Prostate gland (tissue), 2 donors: ENCODE results near the gene GRIN1. TPM values are rescaled to one million over a fixed set of nuclear protein-coding genes. Genes with fewer than 3 reads are reported as not detected.

Experiments
- DNase-seq: peaks from one replicate; pipeline ENCODE4 v3.0.0-alpha.2; 2019; ENCODE audit warnings: low spot score
- H3K27ac ChIP-seq, 2 donors: fragments of 200-600 bp; sonication (generic); 2 replicates each; pipeline ENCODE4 v1.5.1; 2017 to 2019
- H3K27me3 ChIP-seq: fragments of 200-600 bp; sonication (generic); replicated peaks from 2 replicates; pipeline ENCODE4 v1.5.1; 2019; ENCODE audit not compliant: insufficient read depth
- H3K36me3 ChIP-seq, 2 donors: fragments of 200-600 bp; sonication (generic); 1 replicate in 1 of 2; 2 replicates in 1 of 2; pipeline versions ENCODE4 v1.5.1 to v1.8.1; 2017 to 2019
- H3K4me1 ChIP-seq: fragments of 200-600 bp; sonication (generic); replicated peaks from 2 replicates; pipeline ENCODE4 v1.5.1; 2019
- H3K4me3 ChIP-seq, 2 donors: fragments of 200-600 bp; sonication (generic); 2 replicates each; pipeline ENCODE4 v1.5.1; 2017 to 2019
- H3K9me3 ChIP-seq: fragments of 200-600 bp; sonication (generic); 2 replicates; pipeline ENCODE4 v1.5.1; 2017
- CTCF ChIP-seq, 4 experiments: fragments of 200-600 bp in 2 of 4; fragments of 450-650 bp in 2 of 4; sonication (generic) in 2 of 4; IDR thresholded peaks; 1 replicate in 3 of 4; 2 replicates in 1 of 4; pipeline ENCODE4 v1.5.1; 2016 to 2019; ENCODE audit warnings: antibody characterized with exemption in 4 of 4, mild to moderate bottlenecking in 2 of 4, moderate library complexity in 2 of 4
- POLR2A ChIP-seq: fragments of 450-650 bp; IDR thresholded peaks from one replicate; pipeline ENCODE4 v1.6.1; 2016; ENCODE audit warnings: antibody characterized with exemption, mild to moderate bottlenecking
- POLR2AphosphoS5 ChIP-seq: sonication (generic); formaldehyde crosslinking; IDR thresholded peaks from one replicate; pipeline ENCODE4 v1.6.1; 2017; ENCODE audit warnings: antibody characterized with exemption
- WGBS: methylation state at CpG from one replicate; pipeline ENCODE4 v1.1.5; 2018; 5-methylcytosine and 5-hydroxymethylcytosine counted together
- intact Hi-C: fragments of 100-400 bp; cut with DNase I; formaldehyde crosslinking; loops from one replicate; pipeline ENCODE4 v1.14.2; 2022
- total RNA-seq, 2 donors: library from RNA; depleted of rRNA; stranded (reverse); fragments of >200 nt; gene quantifications; one replicate each; pipeline ENCODE4 v1.1.0, GENCODE V29; 2016

GRIN1 gene
- total RNA-seq, 2 donors from 2014 or later: 0.59 to 1.8 TPM

GRCh38 chr9:137168904-137169856 lies 30.2 kb downstream of the GRIN1 start:
- peaks cover 3% of the 10 kb centered on the region for H3K27me3 ChIP-seq
- H3K9me3 ChIP-seq: no peaks in the 10 kb centered on the region
- H3K4me3 ChIP-seq: peak overlapping the region; percentile 40 to 58
- TF ChIP-seq POLR2AphosphoS5 (no peak), POLR2A (no peak), CTCF (IDR thresholded peaks at IDR 0.05) (peak in 1 of 4 experiments; percentile 27)
- intact Hi-C loops: no loop called here
- H3K27ac ChIP-seq: peak overlapping the region; percentile 26 to 79
- under 1% methylated on average over 72 of the region's 124 CpGs for WGBS
- DNase-seq: peak; percentile 56
- peaks cover 43% of the 10 kb centered on the region for H3K4me1 ChIP-seq
- H3K36me3 ChIP-seq: no peaks in the 10 kb centered on the region

DNA sequence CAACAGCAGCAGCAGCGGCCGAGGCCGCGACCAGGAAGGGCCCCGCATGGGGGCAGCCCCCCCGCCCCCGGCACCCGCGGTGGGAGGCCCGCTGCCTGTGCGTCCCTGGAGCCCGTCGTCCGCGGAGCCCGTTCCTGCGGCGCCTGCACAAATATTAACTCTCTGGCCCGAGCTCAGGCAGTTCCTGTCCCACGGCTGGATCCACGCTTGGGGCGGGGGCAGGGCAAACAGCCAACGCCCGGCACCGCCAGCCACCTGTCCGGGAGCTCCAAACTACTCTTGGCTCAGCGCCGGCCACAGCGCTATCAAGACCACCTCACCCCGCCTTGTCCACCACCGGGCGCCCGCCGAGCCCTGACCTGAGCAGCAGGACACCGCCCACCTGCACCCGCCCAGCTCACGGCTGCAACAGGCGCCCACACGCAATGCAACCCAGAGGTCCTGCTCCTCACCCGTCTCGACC lies 31.0 kb downstream of the GRIN1 start, which contains the start of gene LRRC26:
Gene LRRC26 (minus strand): TSS at position 156 of the 463 bp plus-strand sequence. CDS start 108 bp downstream, at position 48.
- Histone ChIP-seq H3K27ac (peak within 1 kb of the TSS; percentile 69 to 79), H3K9me3 (no peaks in the 10 kb centered on the region), H3K4me1 (peaks cover 45% of the 10 kb centered on the region), H3K36me3 (no peaks in the 10 kb centered on the region), H3K4me3 (peak within 1 kb of the TSS; percentile 40 to 58), H3K27me3 (peaks cover 3% of the 10 kb centered on the region)
- DNase-seq: peak; percentile 51
- 2% methylated on average over 29 of the region's 41 CpGs for WGBS
- intact Hi-C loops: no loop called here
- TF ChIP-seq POLR2A (no peak), CTCF (IDR thresholded peaks at IDR 0.05) (no peak), POLR2AphosphoS5 (peak; percentile 28)

DNA sequence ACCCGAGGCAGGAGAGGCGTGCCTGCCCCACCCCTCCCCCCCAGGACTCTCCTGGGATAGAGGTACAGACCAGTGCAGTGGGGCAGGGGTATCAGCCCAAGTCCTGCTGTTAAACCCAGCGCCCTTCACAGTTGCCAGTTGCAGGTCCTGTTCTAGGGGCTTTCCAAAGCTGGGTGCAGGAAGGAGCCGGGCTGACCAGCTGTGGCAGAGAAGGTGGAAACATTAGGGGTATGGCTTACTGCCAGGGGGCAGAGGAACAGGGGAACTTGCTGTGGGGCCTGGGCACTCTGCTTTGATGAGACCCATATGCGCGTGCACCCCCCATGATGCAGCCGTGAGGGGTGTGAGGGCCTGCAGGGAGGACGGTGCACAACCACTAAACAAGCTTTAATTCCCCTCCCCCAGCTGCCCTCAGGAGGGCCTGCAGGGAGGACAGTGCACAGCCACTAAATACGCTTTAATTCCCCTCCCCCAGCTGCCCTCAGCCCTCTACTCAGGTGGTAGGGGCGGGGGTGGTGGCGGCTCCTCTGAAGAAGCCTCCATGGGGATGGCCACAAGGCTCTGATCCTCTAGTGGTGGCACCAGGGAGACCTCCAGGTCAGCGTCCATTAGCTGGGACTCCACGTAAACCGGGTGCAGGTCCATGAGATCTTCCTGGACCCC lies 31.7 kb downstream of the GRIN1 start:
- Histone ChIP-seq H3K36me3 (no peaks in the 10 kb centered on the region), H3K27me3 (no peaks in the 10 kb centered on the region)
- intact Hi-C loops: no loop called here

DNA sequence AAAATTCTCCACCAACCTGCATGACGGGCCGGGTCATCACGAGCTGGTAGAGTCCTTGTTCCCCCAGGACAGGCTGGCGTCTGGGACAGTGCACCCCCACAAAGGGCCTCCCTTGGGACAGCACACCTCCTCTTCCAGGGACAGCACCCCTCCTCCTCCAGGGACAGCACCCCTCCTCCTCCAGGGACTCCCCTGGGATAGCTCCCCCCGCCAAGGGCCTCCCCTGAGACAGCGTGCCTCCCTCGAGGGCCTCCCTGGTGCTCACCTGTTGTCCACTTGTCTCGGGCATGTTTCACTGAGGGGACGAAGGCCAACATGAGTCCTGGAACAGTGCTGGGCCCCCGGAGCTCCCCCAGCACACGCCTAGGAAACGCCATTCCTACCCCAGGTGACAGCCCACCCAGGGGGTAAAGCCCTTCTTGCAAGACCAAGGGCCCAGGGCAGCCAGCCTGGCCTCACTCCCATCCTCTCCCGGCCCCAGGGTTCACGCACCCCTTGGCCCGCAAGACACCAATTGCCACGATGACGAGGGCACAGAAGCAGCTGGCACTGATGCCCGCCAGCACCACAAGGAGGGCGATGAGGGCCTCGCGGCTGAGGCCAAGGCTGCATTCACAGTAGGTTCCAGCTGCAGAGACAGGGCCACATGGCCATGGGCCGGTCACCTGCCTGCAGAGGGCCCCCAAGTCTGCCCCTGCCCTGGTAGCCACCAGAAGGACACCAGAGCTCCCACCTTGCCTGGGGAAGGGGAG lies 32.4 kb downstream of the GRIN1 start:
- 82% methylated on average over 22 of the region's 22 CpGs for WGBS
- H3K27ac ChIP-seq: peak overlapping the region; percentile 69 to 79
- H3K27me3 ChIP-seq: no peaks in the 10 kb centered on the region

More for the DNA sequence above, 31.7 kb downstream of the GRIN1 start:
- Histone ChIP-seq H3K4me1 (peaks cover 45% of the 10 kb centered on the region), H3K27ac (peak overlapping the region; percentile 69 to 79), H3K4me3 (no peak overlapping the region), H3K9me3 (no peaks in the 10 kb centered on the region)
- 50% methylated on average over 13 of the region's 14 CpGs for WGBS
- TF ChIP-seq POLR2A (no peak), CTCF (IDR thresholded peaks at IDR 0.05) (no peak), POLR2AphosphoS5 (no peak)
- no peak for DNase-seq

More for the DNA sequence above, 32.4 kb downstream of the GRIN1 start:
- H3K4me1 ChIP-seq: peaks cover 45% of the 10 kb centered on the region
- H3K9me3 ChIP-seq: no peaks in the 10 kb centered on the region
- H3K4me3 ChIP-seq: no peak overlapping the region
- H3K36me3 ChIP-seq: no peaks in the 10 kb centered on the region
- no peak for TF ChIP-seq POLR2AphosphoS5
- TF ChIP-seq POLR2A: no peak
- no peak for TF ChIP-seq CTCF (IDR thresholded peaks at IDR 0.05)
- intact Hi-C loops: no loop called here
- no peak for DNase-seq
